SU-DHL-6 (cell line): ENCODE data around the gene ARVCF.

Source experiments
- CTCF ChIP-seq: fragments of 200-600 bp; sonication (generic); IDR thresholded peaks from one replicate; pipeline ENCODE4 v1.5.1; 2017; ENCODE audit warnings: antibody characterized with exemption, mild to moderate bottlenecking, low read length, moderate library complexity; ENCODE audit not compliant: insufficient read depth, poor library complexity, severe bottlenecking
- EZH2phosphoT487 ChIP-seq: fragments of 200-600 bp; sonication (generic), shearing (Covaris generic); conservative IDR thresholded peaks from 2 replicates; pipeline ENCODE4 v1.6.1; 2018; ENCODE audit warnings: mild to moderate bottlenecking, antibody characterized with exemption, low read length, moderate library complexity, mixed read lengths

- TF ChIP-seq CTCF (peak; percentile 21), EZH2phosphoT487 (no peak)
Measured at GRCh38 chr22:19962246-19962908, 54.2 kb downstream of the ARVCF start.
